HG03460 (cell line): ENCODE data around the gene LSG1.

Experiments
- ATAC-seq: cut with Tn5 transposase; IDR thresholded peaks from one replicate; pipeline ENCODE4 v1.9.1; 2021; ENCODE audit not compliant: unreplicated experiment

LSG1 gene

GRCh38 chr3:194687638-194688199, 15.7 kb upstream of the LSG1 start:
- ATAC-seq = peak; percentile 37

GRCh38 chr3:194686816-194687637, 15.0 kb upstream of the LSG1 start:
- ATAC-seq = no peak

GRCh38 chr3:194686414-194686815, 14.4 kb upstream of the LSG1 start:
- ATAC-seq = no peak

- ATAC-seq = peak; percentile 31
Observed at GRCh38 chr3:194685718-194686413, 13.9 kb upstream of the LSG1 start, which contains the start of gene FAM43A. Gene FAM43A, plus strand, starts transcription at chr3:194685883. Its CDS starts 944 bp downstream, at chr3:194686827.

- ATAC-seq = no peak
Observed at GRCh38 chr3:194685065-194685717, 13.2 kb upstream of the LSG1 start.

GRCh38 chr3:194683380-194683779, 11.4 kb upstream of the LSG1 start:
- ATAC-seq = no peak

- peak; percentile 59 for ATAC-seq
Observed at GRCh38 chr3:194682694-194683310, 10.8 kb upstream of the LSG1 start.

GRCh38 chr3:194682189-194682693, 10.2 kb upstream of the LSG1 start:
- ATAC-seq = no peak

GRCh38 chr3:194680888-194681615, 9.1 kb upstream of the LSG1 start:
- no peak for ATAC-seq

- ATAC-seq = no peak
Observed at GRCh38 chr3:194676471-194676870, 4.5 kb upstream of the LSG1 start.

- no peak for ATAC-seq
Observed at GRCh38 chr3:194675680-194676079, 3.7 kb upstream of the LSG1 start.

GRCh38 chr3:194675081-194675640, 3.2 kb upstream of the LSG1 start:
- no peak for ATAC-seq

GRCh38 chr3:194673761-194674160, 1.8 kb upstream of the LSG1 start:
- ATAC-seq = no peak

- no peak for ATAC-seq
Observed at GRCh38 chr3:194672876-194673275, 885 bp upstream of the LSG1 start.

- ATAC-seq = peak; percentile 24
Observed at GRCh38 chr3:194671511-194671899, 486 bp downstream of the LSG1 start.

GRCh38 chr3:194667363-194667762, 4.6 kb downstream of the LSG1 start:
- ATAC-seq = no peak

- ATAC-seq = no peak
Observed at GRCh38 chr3:194664857-194665256, 7.1 kb downstream of the LSG1 start.

GRCh38 chr3:194661946-194662345, 10.0 kb downstream of the LSG1 start:
- no peak for ATAC-seq

GRCh38 chr3:194661374-194661773, 10.6 kb downstream of the LSG1 start:
- ATAC-seq = no peak

- no peak for ATAC-seq
Observed at GRCh38 chr3:194659778-194660177, 12.2 kb downstream of the LSG1 start.
